ENCODE results near the gene PODXL2.
"Not testable (repeated sequence)": the region's sequence is repeated elsewhere in the genome, so short reads cannot be mapped to it uniquely, and the experiment has no call there.

Gene PODXL2

GRCh38 chr3:127652246-127652995 is 23.4 kb downstream of the PODXL2 start:
- no peak for TF ChIP-seq POLR2AphosphoS5 (IDR thresholded peaks at IDR 0.05; ENCODE audit: low read depth, low read length)
- FAIRE-seq (peak; percentile 27), DNase-seq (ENCODE audit: insufficient read length) (peak; percentile 54)

DNA sequence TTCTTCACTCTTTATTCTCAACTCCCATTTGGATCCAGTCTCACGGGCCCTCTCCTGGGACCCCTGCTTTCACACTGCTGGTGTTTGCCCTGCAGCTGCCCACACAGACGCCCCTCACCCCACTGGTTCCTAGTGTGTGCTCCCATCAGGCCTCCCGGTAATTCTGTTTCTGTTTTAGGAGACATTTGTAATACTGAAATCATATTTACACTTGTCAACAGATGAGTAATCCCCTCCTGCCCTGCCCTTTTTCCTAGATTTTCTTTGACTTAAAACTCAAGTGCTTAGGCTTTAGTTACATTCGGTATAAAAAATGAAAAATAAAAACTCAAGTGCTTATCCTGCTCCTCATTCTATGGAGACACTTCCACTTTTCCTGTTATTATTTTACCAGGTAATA is 25.4 kb downstream of the PODXL2 start:
- no peak for DNase-seq (ENCODE audit: insufficient read length)
- no peak for FAIRE-seq
- TF ChIP-seq POLR2A (IDR thresholded peaks at IDR 0.05; ENCODE audit: low read depth, low read length) (no peak), POLR2AphosphoS5 (IDR thresholded peaks at IDR 0.05; ENCODE audit: low read depth, low read length) (no peak), TAF1 (IDR thresholded peaks at IDR 0.05; ENCODE audit: borderline replicate concordance, low read depth, low read length) (no peak)

DNA sequence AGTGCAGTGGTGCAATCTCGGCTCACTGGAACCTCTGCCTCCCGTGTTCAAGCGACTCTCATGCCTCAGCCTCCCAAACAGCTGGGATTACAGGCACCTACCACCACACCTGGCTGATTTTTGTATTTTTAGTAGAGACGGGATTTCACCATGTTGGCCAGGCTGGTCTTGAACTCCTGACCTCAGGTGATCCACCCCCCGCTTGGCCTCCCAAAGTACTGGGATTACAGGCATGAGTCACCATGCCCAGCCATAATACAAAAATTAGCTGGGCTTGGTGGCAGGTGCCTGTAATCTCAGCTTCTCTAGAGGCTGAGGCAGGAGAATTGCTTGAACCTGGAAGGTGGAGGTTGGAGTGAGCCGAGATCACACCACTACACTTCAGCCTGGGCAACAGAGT is 26.0 kb downstream of the PODXL2 start:
- FAIRE-seq; DNase-seq (ENCODE audit: insufficient read length): not testable (repeated sequence)

DNA sequence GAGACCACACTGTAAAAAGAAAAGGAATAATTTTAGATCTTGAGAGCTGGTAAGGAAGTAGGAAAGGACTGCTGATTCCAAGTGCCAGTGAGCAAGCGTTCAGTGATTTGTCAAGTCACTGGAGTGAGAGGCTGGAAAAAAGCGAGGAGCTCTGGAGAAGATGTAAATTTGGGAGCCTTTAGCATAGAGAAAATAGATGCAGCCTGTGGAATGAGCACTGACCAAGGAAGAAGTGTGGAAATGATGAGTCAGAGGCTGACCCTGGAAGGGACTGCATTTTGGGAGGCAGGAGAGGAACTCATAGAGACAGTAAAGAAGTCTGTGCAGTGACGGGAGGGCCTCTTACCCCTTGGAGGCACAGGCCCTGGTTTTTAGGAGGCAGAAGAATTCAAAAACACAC is 26.7 kb downstream of the PODXL2 start:
- FAIRE-seq, result no peak
- no peak for TF ChIP-seq POLR2A (IDR thresholded peaks at IDR 0.05; ENCODE audit: low read depth, low read length)
- no peak for TF ChIP-seq TAF1 (IDR thresholded peaks at IDR 0.05; ENCODE audit: borderline replicate concordance, low read depth, low read length)
- TF ChIP-seq POLR2AphosphoS5 (IDR thresholded peaks at IDR 0.05; ENCODE audit: low read depth, low read length), result no peak
- DNase-seq (ENCODE audit: insufficient read length), result no peak

DNA sequence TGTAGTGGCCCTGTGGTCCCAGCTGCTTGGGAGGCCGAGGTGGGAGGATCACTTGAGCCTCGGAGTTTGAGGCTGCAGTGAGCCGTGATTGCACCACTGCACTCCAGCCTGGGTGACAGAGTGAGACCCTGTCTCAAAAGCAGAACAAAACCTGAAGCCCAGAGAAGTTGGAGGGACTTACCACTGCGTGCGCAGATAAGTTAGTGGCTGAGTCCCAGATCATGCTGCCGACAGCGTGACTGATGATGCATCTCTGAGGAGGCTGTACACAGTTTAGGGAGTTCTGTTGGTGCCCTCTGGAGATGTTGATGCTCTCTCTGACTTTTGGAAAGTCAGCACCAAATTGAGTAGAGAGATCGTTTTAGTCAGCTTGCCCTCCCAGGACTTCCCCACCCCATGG is 27.9 kb downstream of the PODXL2 start:
- no peak for DNase-seq (ENCODE audit: insufficient read length)
- no peak for FAIRE-seq
- no peak for TF ChIP-seq TAF1 (IDR thresholded peaks at IDR 0.05; ENCODE audit: borderline replicate concordance, low read depth, low read length)
- TF ChIP-seq POLR2AphosphoS5 (IDR thresholded peaks at IDR 0.05; ENCODE audit: low read depth, low read length), result no peak
- TF ChIP-seq POLR2A (IDR thresholded peaks at IDR 0.05; ENCODE audit: low read depth, low read length), result no peak

DNA sequence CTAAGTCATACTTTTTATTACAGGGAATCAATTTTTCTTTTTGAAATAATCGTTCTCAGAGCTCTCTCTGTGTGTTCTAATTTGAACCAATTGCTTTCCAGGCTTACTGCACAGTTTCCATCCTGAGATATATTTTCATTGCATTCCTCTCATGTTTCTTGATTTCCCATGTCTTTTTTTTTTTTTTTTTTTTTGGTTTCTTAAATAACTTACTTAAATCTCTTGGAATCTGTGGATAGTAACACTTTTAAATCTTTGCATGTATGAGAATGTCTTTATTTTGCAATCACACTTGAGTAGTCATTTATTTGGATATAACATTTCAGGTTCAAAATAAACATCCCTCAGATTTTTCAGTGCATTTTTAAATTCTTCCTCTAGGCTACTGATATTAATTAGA is 29.2 kb downstream of the PODXL2 start:
- FAIRE-seq (no peak), DNase-seq (ENCODE audit: insufficient read length) (no peak)
- TF ChIP-seq POLR2A (IDR thresholded peaks at IDR 0.05; ENCODE audit: low read depth, low read length) (no peak), TAF1 (IDR thresholded peaks at IDR 0.05; ENCODE audit: borderline replicate concordance, low read depth, low read length) (no peak), POLR2AphosphoS5 (IDR thresholded peaks at IDR 0.05; ENCODE audit: low read depth, low read length) (no peak)

- TF ChIP-seq TAF1 (IDR thresholded peaks at IDR 0.05; ENCODE audit: borderline replicate concordance, low read depth, low read length) (no peak), POLR2AphosphoS5 (IDR thresholded peaks at IDR 0.05; ENCODE audit: low read depth, low read length) (no peak), POLR2A (IDR thresholded peaks at IDR 0.05; ENCODE audit: low read depth, low read length) (no peak)
- FAIRE-seq (no peak), DNase-seq (ENCODE audit: insufficient read length) (no peak)
Measured at GRCh38 chr3:127660621-127661251, 31.8 kb downstream of the PODXL2 start.

DNA sequence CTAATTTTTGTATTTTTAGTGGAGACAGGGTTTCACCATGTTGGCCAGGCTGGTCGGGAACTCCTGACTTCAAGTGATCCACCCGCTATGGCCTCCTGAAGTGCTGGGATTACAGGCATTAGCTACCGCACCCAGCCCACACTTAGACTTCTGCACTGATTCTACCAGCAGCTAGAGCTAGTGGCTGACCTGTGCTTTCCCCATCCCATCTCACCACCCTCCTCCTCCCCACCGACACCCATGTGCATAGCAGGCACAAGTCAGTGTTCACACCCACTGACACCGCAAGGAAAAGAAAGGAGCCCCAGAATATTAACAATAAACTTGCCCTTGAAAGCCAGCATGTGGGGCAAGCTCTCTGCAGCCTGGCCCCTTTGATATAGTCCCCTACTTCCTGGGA is 32.6 kb downstream of the PODXL2 start:
- TF ChIP-seq POLR2A (IDR thresholded peaks at IDR 0.05; ENCODE audit: low read depth, low read length) (no peak), POLR2AphosphoS5 (IDR thresholded peaks at IDR 0.05; ENCODE audit: low read depth, low read length) (no peak), TAF1 (IDR thresholded peaks at IDR 0.05; ENCODE audit: borderline replicate concordance, low read depth, low read length) (no peak)
- DNase-seq (ENCODE audit: insufficient read length) (no peak), FAIRE-seq (no peak)

- FAIRE-seq (no peak), DNase-seq (ENCODE audit: insufficient read length) (no peak)
- no peak for TF ChIP-seq POLR2A (IDR thresholded peaks at IDR 0.05; ENCODE audit: low read depth, low read length)
- no peak for TF ChIP-seq POLR2AphosphoS5 (IDR thresholded peaks at IDR 0.05; ENCODE audit: low read depth, low read length)
- TF ChIP-seq TAF1 (IDR thresholded peaks at IDR 0.05; ENCODE audit: borderline replicate concordance, low read depth, low read length), result no peak
Measured at GRCh38 chr3:127662001-127662469, 33.0 kb downstream of the PODXL2 start.

- FAIRE-seq (no peak), DNase-seq (ENCODE audit: insufficient read length) (no peak)
- TF ChIP-seq POLR2AphosphoS5 (IDR thresholded peaks at IDR 0.05; ENCODE audit: low read depth, low read length) (no peak), TAF1 (IDR thresholded peaks at IDR 0.05; ENCODE audit: borderline replicate concordance, low read depth, low read length) (no peak), POLR2A (IDR thresholded peaks at IDR 0.05; ENCODE audit: low read depth, low read length) (no peak)
Measured at GRCh38 chr3:127663151-127663550, 34.2 kb downstream of the PODXL2 start.

DNA sequence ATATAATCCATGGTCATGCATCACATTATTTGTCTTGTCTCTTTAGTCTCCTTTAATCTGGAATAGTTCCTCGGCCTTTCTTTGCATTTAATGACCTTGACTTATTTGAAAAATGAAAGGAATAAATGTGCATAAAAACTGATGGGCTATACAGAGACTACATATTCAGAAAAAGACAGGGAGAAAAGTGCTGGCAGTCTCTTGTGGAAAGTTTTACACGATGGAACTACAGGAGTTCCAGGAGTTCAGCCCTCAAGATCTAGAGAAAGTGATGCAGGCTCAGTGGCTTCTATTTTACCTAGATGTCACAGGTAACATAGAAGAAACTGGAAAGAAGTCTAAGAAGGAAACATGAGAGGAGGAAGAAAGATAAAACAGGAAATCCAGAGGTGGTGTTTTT is 36.2 kb downstream of the PODXL2 start:
- FAIRE-seq, result no peak
- DNase-seq (ENCODE audit: insufficient read length), result no peak
- no peak for TF ChIP-seq TAF1 (IDR thresholded peaks at IDR 0.05; ENCODE audit: borderline replicate concordance, low read depth, low read length)
- no peak for TF ChIP-seq POLR2A (IDR thresholded peaks at IDR 0.05; ENCODE audit: low read depth, low read length)
- no peak for TF ChIP-seq POLR2AphosphoS5 (IDR thresholded peaks at IDR 0.05; ENCODE audit: low read depth, low read length)

DNA sequence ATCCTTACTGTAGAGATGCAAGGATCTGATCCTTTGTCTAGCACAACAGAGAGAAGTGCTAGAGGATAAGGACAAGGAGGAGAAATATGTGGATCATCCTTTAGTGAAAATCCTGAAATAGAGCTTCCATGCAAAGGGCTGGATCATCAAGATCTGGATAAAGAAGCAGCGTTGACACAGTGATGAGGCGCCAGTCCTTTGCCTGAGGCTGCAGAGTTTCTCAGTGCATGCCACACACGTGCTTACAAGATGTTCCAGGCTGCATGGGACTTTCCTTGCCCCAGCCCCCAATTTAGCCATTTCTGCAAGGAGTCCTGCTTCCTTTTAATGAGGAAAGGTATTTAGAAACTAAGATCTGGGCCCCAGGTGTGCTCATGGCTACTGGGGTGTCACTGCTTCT is 36.6 kb downstream of the PODXL2 start:
- DNase-seq (ENCODE audit: insufficient read length) (no peak), FAIRE-seq (no peak)
- TF ChIP-seq TAF1 (IDR thresholded peaks at IDR 0.05; ENCODE audit: borderline replicate concordance, low read depth, low read length) (no peak), POLR2AphosphoS5 (IDR thresholded peaks at IDR 0.05; ENCODE audit: low read depth, low read length) (no peak), POLR2A (IDR thresholded peaks at IDR 0.05; ENCODE audit: low read depth, low read length) (no peak)
